ENCODE results near the gene ARHGAP27.

The ARHGAP27 gene

GRCh38 chr17:45429339-45430005, 3.2 kb downstream of the ARHGAP27 start:
- H2BK120ac ChIP-seq (ENCODE audit: low read depth, low read length), result no peak overlapping the region
- peaks cover 2% of the 10 kb centered on the region for H3K79me1 ChIP-seq (replicated peaks; ENCODE audit: low read length, poor library complexity, severe bottlenecking)
- H3K4me3 ChIP-seq (ENCODE audit: insufficient read depth in 1 of 2, low read depth in 1 of 2, low read length in 2 of 2), result no peak overlapping the region
- no peak overlapping the region for H2AFZ ChIP-seq (ENCODE audit: low read depth, low read length)
- 3% methylated on average over 58 of the region's 82 CpGs for WGBS
- H3K9me3 ChIP-seq (ENCODE audit: control insufficient read depth, low read length), result no peaks in the 10 kb centered on the region
- peaks cover 53% of the 10 kb centered on the region for H3K4me1 ChIP-seq (ENCODE audit: control insufficient read depth, insufficient read depth, low read depth, low read length)
- H3K23ac ChIP-seq (ENCODE audit: low read length in 2 of 2), result peak overlapping the region in 1 of 2 experiments; percentile 47
- no peak overlapping the region for H3K9ac ChIP-seq (ENCODE audit: low read length)
- H4K91ac ChIP-seq (ENCODE audit: low read length), result no peak overlapping the region
- H3K36me3 ChIP-seq (ENCODE audit: control insufficient read depth in 1 of 2, insufficient read depth in 2 of 2, low read depth in 1 of 2, low read length in 2 of 2), result peaks cover 0 to 2% of the 10 kb centered on the region in 2 experiments
- no peak overlapping the region for H3K18ac ChIP-seq (ENCODE audit: low read depth in 1 of 2, low read length in 2 of 2)
- no peak overlapping the region for H3K4ac ChIP-seq (ENCODE audit: low read depth in 1 of 2, low read length in 2 of 2)
- no peak overlapping the region for H2BK5ac ChIP-seq (ENCODE audit: low read depth, low read length, poor library complexity, severe bottlenecking)
- no peak overlapping the region for H3K27ac ChIP-seq (ENCODE audit: low read length, poor library complexity, severe bottlenecking)
- H3K14ac ChIP-seq (ENCODE audit: low read length in 2 of 2), result no peak overlapping the region
- H2BK12ac ChIP-seq (ENCODE audit: low read length in 2 of 2), result no peak overlapping the region
- no peak overlapping the region for H2BK15ac ChIP-seq (ENCODE audit: low read depth, poor library complexity, severe bottlenecking)
- H2AK5ac ChIP-seq (ENCODE audit: low read length, severe bottlenecking), result no peak overlapping the region
- peaks cover 23 to 30% of the 10 kb centered on the region in 2 experiments for H3K27me3 ChIP-seq (ENCODE audit: control insufficient read depth in 1 of 2, insufficient read depth in 1 of 2, low read length in 2 of 2)
- DNase-seq, result peak; percentile 28
- H4K8ac ChIP-seq (ENCODE audit: low read length), result no peak overlapping the region
- peak overlapping the region; percentile 24 for H3K4me2 ChIP-seq (ENCODE audit: low read length, poor library complexity, severe bottlenecking)

- no peak overlapping the region for H3K23ac ChIP-seq (ENCODE audit: low read length in 2 of 2)
- peaks cover 53% of the 10 kb centered on the region for H3K4me1 ChIP-seq (ENCODE audit: control insufficient read depth, insufficient read depth, low read depth, low read length)
- H2BK120ac ChIP-seq (ENCODE audit: low read depth, low read length), result no peak overlapping the region
- H3K27me3 ChIP-seq (ENCODE audit: control insufficient read depth in 1 of 2, insufficient read depth in 1 of 2, low read length in 2 of 2), result peaks cover 23 to 30% of the 10 kb centered on the region in 2 experiments
- H3K4me3 ChIP-seq (ENCODE audit: insufficient read depth in 1 of 2, low read depth in 1 of 2, low read length in 2 of 2), result no peak overlapping the region
- peaks cover 2% of the 10 kb centered on the region for H3K79me1 ChIP-seq (replicated peaks; ENCODE audit: low read length, poor library complexity, severe bottlenecking)
- H2BK5ac ChIP-seq (ENCODE audit: low read depth, low read length, poor library complexity, severe bottlenecking), result no peak overlapping the region
- no peak overlapping the region for H2AFZ ChIP-seq (ENCODE audit: low read depth, low read length)
- no peak overlapping the region for H3K4ac ChIP-seq (ENCODE audit: low read depth in 1 of 2, low read length in 2 of 2)
- H2BK15ac ChIP-seq (ENCODE audit: low read depth, poor library complexity, severe bottlenecking), result no peak overlapping the region
- WGBS, result 15% methylated on average over 14 of the region's 15 CpGs
- H3K14ac ChIP-seq (ENCODE audit: low read length in 2 of 2), result no peak overlapping the region
- no peak overlapping the region for H4K8ac ChIP-seq (ENCODE audit: low read length)
- no peak overlapping the region for H3K18ac ChIP-seq (ENCODE audit: low read depth in 1 of 2, low read length in 2 of 2)
- H3K36me3 ChIP-seq (ENCODE audit: control insufficient read depth in 1 of 2, insufficient read depth in 2 of 2, low read depth in 1 of 2, low read length in 2 of 2), result no peaks in the 10 kb centered on the region
- no peak overlapping the region for H3K9ac ChIP-seq (ENCODE audit: low read length)
- H2BK12ac ChIP-seq (ENCODE audit: low read length in 2 of 2), result no peak overlapping the region
- H3K27ac ChIP-seq (ENCODE audit: low read length, poor library complexity, severe bottlenecking), result no peak overlapping the region
- H3K9me3 ChIP-seq (ENCODE audit: control insufficient read depth, low read length), result no peaks in the 10 kb centered on the region
- no peak overlapping the region for H4K91ac ChIP-seq (ENCODE audit: low read length)
- H3K4me2 ChIP-seq (ENCODE audit: low read length, poor library complexity, severe bottlenecking), result no peak overlapping the region
- no peak overlapping the region for H2AK5ac ChIP-seq (ENCODE audit: low read length, severe bottlenecking)
- no peak for DNase-seq
Observed at GRCh38 chr17:45428931-45429338, 3.7 kb downstream of the ARHGAP27 start.

- Histone ChIP-seq H3K79me1 (replicated peaks; ENCODE audit: low read length, poor library complexity, severe bottlenecking) (peaks cover 2% of the 10 kb centered on the region), H3K27ac (ENCODE audit: low read length, poor library complexity, severe bottlenecking) (no peak overlapping the region), H3K4me3 (ENCODE audit: insufficient read depth in 1 of 2, low read depth in 1 of 2, low read length in 2 of 2) (no peak overlapping the region), H3K9me3 (ENCODE audit: control insufficient read depth, low read length) (no peaks in the 10 kb centered on the region), H2AK5ac (ENCODE audit: low read length, severe bottlenecking) (no peak overlapping the region), H4K8ac (ENCODE audit: low read length) (no peak overlapping the region), H3K36me3 (ENCODE audit: control insufficient read depth in 1 of 2, insufficient read depth in 2 of 2, low read depth in 1 of 2, low read length in 2 of 2) (no peaks in the 10 kb centered on the region), H3K4ac (ENCODE audit: low read depth in 1 of 2, low read length in 2 of 2) (no peak overlapping the region), H2BK5ac (ENCODE audit: low read depth, low read length, poor library complexity, severe bottlenecking) (no peak overlapping the region), H4K91ac (ENCODE audit: low read length) (no peak overlapping the region), H3K4me1 (ENCODE audit: control insufficient read depth, insufficient read depth, low read depth, low read length) (peaks cover 51% of the 10 kb centered on the region), H3K27me3 (ENCODE audit: control insufficient read depth in 1 of 2, insufficient read depth in 1 of 2, low read length in 2 of 2) (peaks cover 23 to 30% of the 10 kb centered on the region in 2 experiments), H3K18ac (ENCODE audit: low read depth in 1 of 2, low read length in 2 of 2) (no peak overlapping the region), H3K23ac (ENCODE audit: low read length in 2 of 2) (no peak overlapping the region), H3K4me2 (ENCODE audit: low read length, poor library complexity, severe bottlenecking) (peak overlapping the region; percentile 12), H2BK12ac (ENCODE audit: low read length in 2 of 2) (no peak overlapping the region), H2BK120ac (ENCODE audit: low read depth, low read length) (no peak overlapping the region), H2BK15ac (ENCODE audit: low read depth, poor library complexity, severe bottlenecking) (no peak overlapping the region), H3K9ac (ENCODE audit: low read length) (no peak overlapping the region), H2AFZ (ENCODE audit: low read depth, low read length) (no peak overlapping the region), H3K14ac (ENCODE audit: low read length in 2 of 2) (no peak overlapping the region)
- 1% methylated on average over 24 of the region's 26 CpGs for WGBS
- peak; percentile 62 for DNase-seq
Observed at GRCh38 chr17:45428050-45428617, 4.5 kb downstream of the ARHGAP27 start.

- no peak for DNase-seq
- Histone ChIP-seq H3K14ac (ENCODE audit: low read length in 2 of 2) (no peak overlapping the region), H3K27ac (ENCODE audit: low read length, poor library complexity, severe bottlenecking) (no peak overlapping the region), H2AK5ac (ENCODE audit: low read length, severe bottlenecking) (no peak overlapping the region), H3K4me1 (ENCODE audit: control insufficient read depth, insufficient read depth, low read depth, low read length) (peaks cover 44% of the 10 kb centered on the region), H2BK120ac (ENCODE audit: low read depth, low read length) (no peak overlapping the region), H2AFZ (ENCODE audit: low read depth, low read length) (no peak overlapping the region), H4K91ac (ENCODE audit: low read length) (no peak overlapping the region), H3K9me3 (ENCODE audit: control insufficient read depth, low read length) (no peaks in the 10 kb centered on the region), H3K18ac (ENCODE audit: low read depth in 1 of 2, low read length in 2 of 2) (no peak overlapping the region), H3K4me3 (ENCODE audit: insufficient read depth in 1 of 2, low read depth in 1 of 2, low read length in 2 of 2) (no peak overlapping the region), H4K8ac (ENCODE audit: low read length) (no peak overlapping the region), H3K79me1 (replicated peaks; ENCODE audit: low read length, poor library complexity, severe bottlenecking) (peaks cover 2% of the 10 kb centered on the region), H2BK12ac (ENCODE audit: low read length in 2 of 2) (no peak overlapping the region), H3K9ac (ENCODE audit: low read length) (no peak overlapping the region), H3K23ac (ENCODE audit: low read length in 2 of 2) (no peak overlapping the region), H3K4ac (ENCODE audit: low read depth in 1 of 2, low read length in 2 of 2) (no peak overlapping the region), H2BK15ac (ENCODE audit: low read depth, poor library complexity, severe bottlenecking) (no peak overlapping the region), H3K36me3 (ENCODE audit: control insufficient read depth in 1 of 2, insufficient read depth in 2 of 2, low read depth in 1 of 2, low read length in 2 of 2) (no peaks in the 10 kb centered on the region), H2BK5ac (ENCODE audit: low read depth, low read length, poor library complexity, severe bottlenecking) (no peak overlapping the region), H3K4me2 (ENCODE audit: low read length, poor library complexity, severe bottlenecking) (no peak overlapping the region), H3K27me3 (ENCODE audit: control insufficient read depth in 1 of 2, insufficient read depth in 1 of 2, low read length in 2 of 2) (peaks cover 23 to 30% of the 10 kb centered on the region in 2 experiments)
- WGBS, result 82% methylated on average over 11 of the region's 11 CpGs
Observed at GRCh38 chr17:45427181-45427835, 5.4 kb downstream of the ARHGAP27 start.

Measured in mesenchymal stem cell (in vitro differentiated cells and primary cell).